Large intestine (tissue), 12 donors: Measurements from ENCODE around the gene CLEC1B. TPM values are rescaled to one million over a fixed set of nuclear protein-coding genes. Genes with fewer than 3 reads are reported as not detected.
"Not testable (repeated sequence)": the region's sequence is repeated elsewhere in the genome, so short reads cannot be mapped to it uniquely, and the experiment has no call there.

Source experiments
- DNase-seq, 2 donors: peaks; one replicate each; pipeline versions ENCODE4 v3.0.0 to v3.0.0-alpha.2; 2013
- H3K27ac ChIP-seq: one replicate; pipeline ENCODE4 v1.5.1; 2013; ENCODE audit warnings: low read length
- H3K27me3 ChIP-seq: 2 replicates; pipeline ENCODE4 v1.6.1; 2013; ENCODE audit warnings: low read length; ENCODE audit not compliant: control insufficient read depth, insufficient read depth
- H3K36me3 ChIP-seq: 2 replicates; pipeline ENCODE4 v1.6.1; 2013; ENCODE audit warnings: low read length; ENCODE audit not compliant: control insufficient read depth, insufficient read depth
- H3K4me1 ChIP-seq: one replicate; pipeline ENCODE4 v1.6.1; 2013; ENCODE audit warnings: low read length; ENCODE audit not compliant: control insufficient read depth, insufficient read depth
- H3K4me3 ChIP-seq: one replicate; pipeline ENCODE4 v1.5.1; 2013; ENCODE audit warnings: low read length
- H3K9me3 ChIP-seq: one replicate; pipeline ENCODE4 v1.6.1; 2013; ENCODE audit warnings: mild to moderate bottlenecking, low read depth, low read length, moderate library complexity; ENCODE audit not compliant: control insufficient read depth
- WGBS: methylation state at CpG from one replicate; pipeline ENCODE4 v1.1.5; 2013; ENCODE audit warnings: low lambda C conversion rate; ENCODE audit not compliant: insufficient coverage; 5-methylcytosine and 5-hydroxymethylcytosine counted together
- long read RNA-seq, 11 donors: transcript quantifications; one replicate each; lab custom pipeline, GENCODE V29; 2026
- polyA plus RNA-seq: library from polyadenylated mRNA; unstranded; fragments of 120-200 nt; gene quantifications from one replicate; pipeline ENCODE4 v1.2.1, GENCODE V29; 2013

The CLEC1B gene
- 0.19 TPM for polyA plus RNA-seq
- long read RNA-seq, donor 1: 0 reads
- long read RNA-seq, donor 2: 0 reads
- long read RNA-seq, donor 3: 0 reads
- long read RNA-seq, donor 4: 0 reads
- long read RNA-seq, donor 5: 0 reads
- long read RNA-seq, donor 6: 0 reads
- long read RNA-seq, donor 7: 0 reads
- long read RNA-seq, donor 8: 0 reads
- long read RNA-seq, donor 9: 0 reads
- long read RNA-seq, donor 10: 0 reads
- long read RNA-seq, donor 11: 0 reads

GRCh38 chr12:9999016-9999415, at the start of gene CLEC1B:
Gene CLEC1B, minus strand, starts transcription at chr12:9999121. Its CDS starts 21 bp downstream, at chr12:9999100.
- no peak for DNase-seq
- 93% methylated on average over 3 of the region's 3 CpGs for WGBS
- no peaks in the 10 kb centered on the region for H3K36me3 ChIP-seq

GRCh38 chr12:10048526-10048925, 49.6 kb upstream of the CLEC1B start:
- Histone ChIP-seq H3K4me1 (no peaks in the 10 kb centered on the region), H3K27me3 (no peaks in the 10 kb centered on the region), H3K9me3 (no peaks in the 10 kb centered on the region), H3K4me3 (no peak overlapping the region), H3K36me3 (no peaks in the 10 kb centered on the region), H3K27ac (no peak overlapping the region)
- no peak for DNase-seq
- WGBS: no CpG with 5 or more reads among the region's 3 CpGs

More at GRCh38 chr12:9999016-9999415, at the start of gene CLEC1B:
- H3K27ac ChIP-seq: no peak within 1 kb of the TSS
- no peaks in the 10 kb centered on the region for H3K9me3 ChIP-seq
- H3K27me3 ChIP-seq: no peaks in the 10 kb centered on the region
- no peaks in the 10 kb centered on the region for H3K4me1 ChIP-seq
- no peak within 1 kb of the TSS for H3K4me3 ChIP-seq

- Histone ChIP-seq H3K4me1 (no peaks in the 10 kb centered on the region), H3K9me3 (no peaks in the 10 kb centered on the region), H3K27ac (no peak overlapping the region), H3K4me3 (no peak overlapping the region), H3K27me3 (no peaks in the 10 kb centered on the region), H3K36me3 (no peaks in the 10 kb centered on the region)
- DNase-seq: no peak
Measured at GRCh38 chr12:10042167-10042566, 43.2 kb upstream of the CLEC1B start.

GRCh38 chr12:10033783-10034545, 35.0 kb upstream of the CLEC1B start:
- no peak for DNase-seq
- no peaks in the 10 kb centered on the region for H3K27me3 ChIP-seq
- no peaks in the 10 kb centered on the region for H3K36me3 ChIP-seq
- H3K4me3 ChIP-seq: no peak overlapping the region
- peaks cover 2% of the 10 kb centered on the region for H3K9me3 ChIP-seq
- WGBS: 100% methylated on average over 1 of the region's 1 CpG
- no peaks in the 10 kb centered on the region for H3K4me1 ChIP-seq
- H3K27ac ChIP-seq: no peak overlapping the region

DNA sequence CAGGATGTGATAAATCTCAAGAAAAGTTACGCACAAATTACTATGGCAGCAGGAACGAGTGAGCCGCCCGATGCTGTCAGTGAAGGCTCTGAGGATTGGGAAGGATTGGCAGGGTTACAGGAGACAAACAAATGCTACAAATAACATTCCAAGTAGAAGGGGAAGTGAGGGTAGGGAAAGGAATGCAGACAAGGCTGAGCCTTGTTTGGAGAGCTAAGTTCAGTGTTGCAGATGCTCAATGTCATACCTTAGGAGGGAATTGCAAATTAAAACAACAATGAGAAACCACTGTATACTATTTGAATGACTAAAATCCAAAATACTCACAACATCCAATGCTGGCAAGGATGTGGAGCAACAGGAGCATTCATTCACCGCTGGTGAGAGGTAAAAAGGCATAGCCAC, 32.9 kb upstream of the CLEC1B start:
- DNase-seq: no peak
- Histone ChIP-seq H3K4me3 (no peak overlapping the region), H3K27me3 (no peaks in the 10 kb centered on the region), H3K4me1 (no peaks in the 10 kb centered on the region), H3K36me3 (no peaks in the 10 kb centered on the region), H3K9me3 (peaks cover 2% of the 10 kb centered on the region), H3K27ac (no peak overlapping the region)
- 80% methylated on average over 1 of the region's 5 CpGs for WGBS

DNA sequence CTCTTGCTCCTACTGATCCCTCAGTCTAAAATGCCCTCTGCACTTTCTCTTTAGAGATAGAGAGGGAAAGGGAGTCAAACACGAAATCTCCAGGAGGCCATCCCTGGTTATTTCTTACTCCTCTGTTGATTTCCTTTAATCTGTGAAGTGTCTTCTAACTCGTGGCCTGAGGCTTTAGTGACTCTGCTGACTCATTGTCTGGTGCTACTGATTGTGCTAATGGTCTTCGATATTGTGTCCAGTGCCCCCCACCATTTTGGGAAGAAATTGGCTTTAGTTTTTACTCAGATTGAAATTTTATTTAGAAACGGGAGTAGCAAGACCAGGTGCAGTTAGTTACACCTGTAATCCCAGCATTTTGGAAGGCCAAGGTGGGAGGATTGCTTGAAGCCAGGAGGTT, 32.4 kb upstream of the CLEC1B start:
- peaks cover 2% of the 10 kb centered on the region for H3K9me3 ChIP-seq
- no peak overlapping the region for H3K4me3 ChIP-seq
- no peak for DNase-seq
- H3K4me1 ChIP-seq: no peaks in the 10 kb centered on the region
- no peak overlapping the region for H3K27ac ChIP-seq
- WGBS: no CpG with 5 or more reads among the region's 4 CpGs
- no peaks in the 10 kb centered on the region for H3K27me3 ChIP-seq
- H3K36me3 ChIP-seq: no peaks in the 10 kb centered on the region

DNA sequence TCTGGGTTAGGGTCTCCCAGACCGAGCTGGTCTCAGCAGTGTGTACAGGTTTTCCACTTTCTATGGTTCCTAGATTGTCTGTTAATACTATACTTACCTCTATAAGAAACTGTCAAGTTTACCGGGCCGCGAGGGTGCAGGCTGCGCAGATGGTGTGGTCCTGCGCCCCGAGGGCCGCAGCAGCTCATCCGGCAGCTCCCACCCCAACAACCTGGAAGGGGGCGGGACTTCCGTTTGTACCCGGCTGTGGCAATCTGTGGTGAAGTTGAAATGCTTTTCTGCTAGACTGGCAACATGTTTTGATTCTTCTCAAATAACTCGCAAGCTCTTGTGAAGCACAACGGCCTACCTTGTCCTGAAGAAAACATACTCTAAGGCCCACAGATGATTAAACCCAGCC, 31.5 kb upstream of the CLEC1B start, which contains the start of gene CLEC9A:
Gene CLEC9A (plus strand): TSS at position 237 of the 400 bp plus-strand sequence. CDS start 22,006 bp downstream, outside the sequence.
- no peak for DNase-seq
- Histone ChIP-seq H3K4me1 (no peaks in the 10 kb centered on the region), H3K4me3 (no peak within 1 kb of the TSS), H3K36me3 (no peaks in the 10 kb centered on the region), H3K9me3 (peaks cover 2% of the 10 kb centered on the region), H3K27me3 (no peaks in the 10 kb centered on the region), H3K27ac (no peak within 1 kb of the TSS)
- 100% methylated on average over 1 of the region's 14 CpGs for WGBS

DNA sequence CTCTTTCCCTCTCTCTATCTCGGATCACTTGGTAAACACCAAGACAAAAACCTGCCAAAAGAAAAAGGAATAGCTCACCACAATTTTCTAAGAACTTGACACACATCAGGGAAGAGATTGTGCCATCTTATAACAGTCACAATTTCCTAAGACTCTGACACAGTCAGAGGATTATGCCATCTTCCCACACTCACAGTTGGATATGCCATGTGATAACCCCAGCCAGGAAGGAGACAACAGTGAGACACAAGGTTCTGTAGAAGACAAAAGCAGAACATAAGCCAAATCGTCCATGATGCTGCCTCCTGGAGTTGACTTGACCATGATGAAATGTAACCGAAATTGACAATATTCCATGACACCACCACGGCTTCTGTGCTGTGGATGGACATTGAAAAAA, 28.8 kb upstream of the CLEC1B start:
- no peak overlapping the region for H3K4me3 ChIP-seq
- no peaks in the 10 kb centered on the region for H3K4me1 ChIP-seq
- H3K27me3 ChIP-seq: no peaks in the 10 kb centered on the region
- peaks cover 2% of the 10 kb centered on the region for H3K9me3 ChIP-seq
- no peak overlapping the region for H3K27ac ChIP-seq
- no CpG with 5 or more reads among the region's 4 CpGs for WGBS
- H3K36me3 ChIP-seq: no peaks in the 10 kb centered on the region
- DNase-seq: no peak

GRCh38 chr12:10027311-10027710, 28.4 kb upstream of the CLEC1B start:
- H3K9me3 ChIP-seq: peaks cover 2% of the 10 kb centered on the region
- no peak overlapping the region for H3K27ac ChIP-seq
- no peak for DNase-seq
- WGBS: 54% methylated on average over 3 of the region's 3 CpGs
- H3K4me1 ChIP-seq: no peaks in the 10 kb centered on the region
- H3K4me3 ChIP-seq: no peak overlapping the region
- H3K27me3 ChIP-seq: no peaks in the 10 kb centered on the region
- H3K36me3 ChIP-seq: no peaks in the 10 kb centered on the region

- 88% methylated on average over 1 of the region's 4 CpGs for WGBS
- not testable (repeated sequence) for H3K27me3 ChIP-seq, H3K9me3 ChIP-seq, H3K4me1 ChIP-seq, H3K27ac ChIP-seq, H3K36me3 ChIP-seq, H3K4me3 ChIP-seq, DNase-seq
Measured at GRCh38 chr12:10026666-10027065, 27.7 kb upstream of the CLEC1B start.

GRCh38 chr12:10025236-10025635, 26.3 kb upstream of the CLEC1B start:
- no peak overlapping the region for H3K4me3 ChIP-seq
- no peaks in the 10 kb centered on the region for H3K4me1 ChIP-seq
- no peaks in the 10 kb centered on the region for H3K9me3 ChIP-seq
- H3K27ac ChIP-seq: no peak overlapping the region
- WGBS: 100% methylated on average over 1 of the region's 3 CpGs
- no peaks in the 10 kb centered on the region for H3K27me3 ChIP-seq
- no peak for DNase-seq
- no peaks in the 10 kb centered on the region for H3K36me3 ChIP-seq
